GM12872 (cell line): Measurements from ENCODE around the gene DDRGK1.

Experiments
- TF ChIP-seq, protein P1 (sequence below): IDR thresholded peaks from 3 replicates; pipeline ENCODE4 v1.5.1; 2011; ENCODE audit warnings: low read depth, mild to moderate bottlenecking, low read length, moderate library complexity; ENCODE audit not compliant: insufficient read depth

DDRGK1 gene

GRCh38 chr20:3203315-3204123, 963 bp downstream of the DDRGK1 start:
- TF ChIP-seq, protein P1, sequence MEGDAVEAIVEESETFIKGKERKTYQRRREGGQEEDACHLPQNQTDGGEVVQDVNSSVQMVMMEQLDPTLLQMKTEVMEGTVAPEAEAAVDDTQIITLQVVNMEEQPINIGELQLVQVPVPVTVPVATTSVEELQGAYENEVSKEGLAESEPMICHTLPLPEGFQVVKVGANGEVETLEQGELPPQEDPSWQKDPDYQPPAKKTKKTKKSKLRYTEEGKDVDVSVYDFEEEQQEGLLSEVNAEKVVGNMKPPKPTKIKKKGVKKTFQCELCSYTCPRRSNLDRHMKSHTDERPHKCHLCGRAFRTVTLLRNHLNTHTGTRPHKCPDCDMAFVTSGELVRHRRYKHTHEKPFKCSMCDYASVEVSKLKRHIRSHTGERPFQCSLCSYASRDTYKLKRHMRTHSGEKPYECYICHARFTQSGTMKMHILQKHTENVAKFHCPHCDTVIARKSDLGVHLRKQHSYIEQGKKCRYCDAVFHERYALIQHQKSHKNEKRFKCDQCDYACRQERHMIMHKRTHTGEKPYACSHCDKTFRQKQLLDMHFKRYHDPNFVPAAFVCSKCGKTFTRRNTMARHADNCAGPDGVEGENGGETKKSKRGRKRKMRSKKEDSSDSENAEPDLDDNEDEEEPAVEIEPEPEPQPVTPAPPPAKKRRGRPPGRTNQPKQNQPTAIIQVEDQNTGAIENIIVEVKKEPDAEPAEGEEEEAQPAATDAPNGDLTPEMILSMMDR, result no peak

DNA sequence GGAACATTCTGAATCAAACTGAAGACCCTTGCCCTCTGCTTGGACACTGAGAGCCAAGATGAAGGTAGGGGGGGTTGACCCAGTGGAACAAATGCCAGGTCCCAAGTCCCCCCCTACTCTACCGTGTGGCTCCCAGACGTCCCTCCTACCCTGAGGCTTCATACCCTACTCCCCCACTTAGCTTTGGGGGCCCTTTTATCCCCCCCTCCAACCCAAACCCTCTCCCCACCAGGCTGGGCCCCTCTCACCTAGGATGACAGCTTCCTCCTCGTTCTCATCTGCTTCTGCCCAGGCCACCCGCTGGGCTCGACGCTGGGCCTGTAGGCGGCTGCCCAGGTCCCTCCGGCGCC, 1.5 kb downstream of the DDRGK1 start:
- TF ChIP-seq, protein P1, result no peak

- TF ChIP-seq, protein P1, result no peak
Observed at GRCh38 chr20:3199976-3200755, 4.3 kb downstream of the DDRGK1 start.

DNA sequence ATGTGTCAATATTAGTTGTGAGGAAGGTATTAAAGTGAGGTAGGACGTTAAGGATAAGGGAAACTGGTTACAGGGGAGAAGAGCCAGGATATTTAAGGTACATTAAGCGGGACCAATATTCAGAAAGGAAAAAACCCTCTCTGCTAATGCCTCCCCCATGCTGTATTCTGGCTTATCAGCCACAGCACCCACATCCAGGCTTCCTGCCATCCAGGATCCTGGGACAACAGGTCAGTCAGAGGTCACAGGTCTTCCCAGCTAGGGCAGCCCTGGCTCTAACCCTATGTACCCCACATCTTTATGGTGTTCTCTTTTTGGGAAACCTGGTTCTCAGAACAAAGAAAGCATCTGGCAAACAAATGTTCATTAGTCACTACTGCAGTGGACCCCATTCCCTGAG, 5.3 kb downstream of the DDRGK1 start:
- TF ChIP-seq, protein P1, result no peak

DNA sequence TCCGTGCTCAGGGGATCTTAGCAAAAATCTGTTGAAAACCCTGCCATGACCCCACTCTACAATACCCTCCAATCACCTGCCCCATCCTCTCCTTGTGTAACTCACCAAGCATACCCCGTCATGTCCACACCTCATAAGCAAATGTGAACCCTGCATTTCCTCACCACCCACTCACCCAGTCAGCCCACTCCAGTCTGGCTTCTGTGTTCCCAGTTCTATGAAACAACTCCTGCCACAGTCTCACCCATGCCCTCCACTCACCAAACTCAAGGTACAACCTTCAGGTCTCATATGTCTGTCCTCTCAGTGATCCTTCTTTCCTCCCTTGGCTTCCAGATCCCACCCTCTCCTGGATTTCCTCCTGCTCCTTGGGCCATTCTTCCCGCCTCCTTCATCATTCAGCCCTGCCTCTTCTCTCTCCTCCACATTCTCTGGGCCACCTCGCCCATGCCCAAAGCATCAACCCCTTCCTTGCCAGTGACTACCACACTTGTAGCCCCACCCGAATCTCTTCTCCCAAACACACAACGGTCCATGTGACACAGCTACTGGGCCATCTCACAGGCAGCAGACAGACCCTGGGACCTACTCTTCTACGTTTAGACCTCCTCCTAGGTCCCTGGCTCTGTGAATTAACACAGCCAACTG, 8.8 kb downstream of the DDRGK1 start:
- TF ChIP-seq, protein P1, result no peak

GRCh38 chr20:3194617-3195280, 9.7 kb downstream of the DDRGK1 start:
- TF ChIP-seq, protein P1, result no peak
